Endothelial cell of umbilical vein (primary cell): ENCODE measurements around the gene HOXB2. TPM values are rescaled to one million over a fixed set of nuclear protein-coding genes. Genes with fewer than 3 reads are reported as not detected.

Source experiments
- BruUV-seq: library from RNA; stranded (reverse); fragments of 400-500 nt; replicated peaks from 2 replicates; lab custom pipeline; 2021; lab: Mats Ljungman, UMichigan
- CTCF ChIA-PET: fragments of 300-600, 350-600 bp; sonication (Branson Sonifier 250); formaldehyde crosslinking; loops from one replicate; lab custom pipeline; 2021; ENCODE audit warnings: antibody characterized with exemption, inconsistent platforms; lab: Charles Lee
- POLR2A ChIA-PET: fragments of 300-600, 350-600 bp; sonication (Branson Sonifier 250); formaldehyde crosslinking; loops from one replicate; lab custom pipeline; 2021; ENCODE audit warnings: antibody characterized with exemption, inconsistent platforms; lab: Charles Lee
- DNase-seq: peaks from one replicate; pipeline ENCODE4 v3.0.0-alpha.2; 2011; ENCODE audit warnings: low read depth, low spot score
- FAIRE-seq: peaks from 2 replicates; lab custom pipeline; 2011; peaks lifted over from hg19 to GRCh38; lab: Jason Lieb, UNC
- H2AFZ ChIP-seq: 2 replicates; pipeline ENCODE4 v1.6.0; 2012; ENCODE audit warnings: low read depth, low read length, control low read depth, inconsistent platforms
- H3K27ac ChIP-seq: 2 replicates; pipeline ENCODE4 v1.5.1; 2011; ENCODE audit warnings: low read depth, mild to moderate bottlenecking, control low read depth, low read length, moderate library complexity; ENCODE audit not compliant: insufficient read depth
- H3K27me3 ChIP-seq, 2 experiments: 2 replicates each; pipeline versions ENCODE4 v1.6.0 to v1.6.1; 2011; ENCODE audit warnings: low read length in 2 of 2, mixed read lengths in 1 of 2; ENCODE audit not compliant: control insufficient read depth in 2 of 2, insufficient read depth in 2 of 2
- H3K36me3 ChIP-seq, 2 experiments: 2 replicates in 1 of 2; 3 replicates in 1 of 2; pipeline ENCODE4 v1.5.1; 2011; ENCODE audit warnings: low read length in 2 of 2, mild to moderate bottlenecking in 1 of 2, moderate library complexity in 1 of 2; ENCODE audit not compliant: control insufficient read depth in 2 of 2, insufficient read depth in 2 of 2; ENCODE audit errors: extremely low read depth in 1 of 2
- H3K4me1 ChIP-seq: 3 replicates; pipeline ENCODE4 v1.5.1; 2011; ENCODE audit warnings: mild to moderate bottlenecking, low read length; ENCODE audit not compliant: control insufficient read depth, insufficient read depth; ENCODE audit errors: extremely low read depth
- H3K4me2 ChIP-seq: 2 replicates; pipeline ENCODE4 v1.6.1; 2011; ENCODE audit warnings: low read length, control low read depth, mixed read lengths; ENCODE audit not compliant: insufficient read depth
- H3K4me3 ChIP-seq, 3 experiments: fragments of 200-600 bp in 1 of 3; sonication (generic), shearing (Covaris generic) in 1 of 3; replicated peaks in 1 of 3; 2 replicates each; pipeline ENCODE4 v1.5.1; 2011 to 2016; ENCODE audit warnings: control low read depth in 3 of 3, low read length in 3 of 3, mild to moderate bottlenecking in 2 of 3, inconsistent platforms in 1 of 3, low read depth in 1 of 3, moderate library complexity in 1 of 3; ENCODE audit not compliant: insufficient read depth in 1 of 3
- H3K79me2 ChIP-seq: 2 replicates; pipeline ENCODE4 v1.6.0; 2012; ENCODE audit warnings: low read length, inconsistent platforms; ENCODE audit not compliant: control insufficient read depth, insufficient read depth
- H3K9ac ChIP-seq: replicated peaks from 2 replicates; pipeline ENCODE3; 2011; ENCODE audit warnings: low read length, control low read depth; ENCODE audit not compliant: insufficient read depth; ENCODE audit errors: extremely low read depth
- H3K9me1 ChIP-seq: replicated peaks from 3 replicates; pipeline ENCODE4 v1.6.0; 2011; ENCODE audit warnings: mild to moderate bottlenecking, low read length; ENCODE audit not compliant: control insufficient read depth, insufficient read depth; ENCODE audit errors: extremely low read depth
- H3K9me3 ChIP-seq: replicated peaks from 2 replicates; pipeline ENCODE4 v1.5.1; 2012; ENCODE audit warnings: low read length, inconsistent platforms; ENCODE audit not compliant: control insufficient read depth, insufficient read depth
- H4K20me1 ChIP-seq: replicated peaks from 2 replicates; pipeline ENCODE3; 2011; ENCODE audit warnings: mild to moderate bottlenecking, low read length; ENCODE audit not compliant: control insufficient read depth, insufficient read depth; ENCODE audit errors: extremely low read depth
- FOS ChIP-seq: IDR thresholded peaks from 2 replicates; pipeline ENCODE4 v1.6.1; 2011; ENCODE audit warnings: mild to moderate bottlenecking, low read length, moderate library complexity, borderline replicate concordance; ENCODE audit not compliant: insufficient read depth
- POLR2A ChIP-seq: IDR thresholded peaks from 2 replicates; pipeline ENCODE4 v1.6.1; 2012; ENCODE audit warnings: low read depth, mild to moderate bottlenecking, control low read depth, low read length
- dilution Hi-C: fragments of 300-500 bp; cut with MboI; formaldehyde crosslinking; loops from one replicate; pipeline ENCODE4 v1.15.0; 2019; ENCODE audit warnings: low sequenced_read_pairs; ENCODE audit not compliant: extremely low pct_ligation_motif_present
- intact Hi-C: fragments of 100-400 bp; cut with micrococcal nuclease; formaldehyde crosslinking; loops from one replicate; pipeline ENCODE4 v1.10.0; 2022
- polyA plus RNA-seq, 4 experiments: library from polyadenylated mRNA; depleted of rRNA in 3 of 4; stranded (reverse) in 3 of 4; unstranded in 1 of 4; fragments of >200 nt; gene quantifications; 2 replicates each; pipeline versions ENCODE4 v1.2.1 to v1.2.3, GENCODE V29; 2011 to 2012; ENCODE audit warnings: missing spikeins in 1 of 4
- total RNA-seq: library from RNA; stranded (reverse); gene quantifications from 2 replicates; pipeline ENCODE4 v1.2.3, GENCODE V29; 2021
- TF ChIP-seq, protein P1 (sequence below), 2 donors: IDR thresholded peaks; 1 replicate in 1 of 2; 2 replicates in 1 of 2; pipeline ENCODE4 v1.5.1; 2011; ENCODE audit warnings: low read length in 2 of 2, mild to moderate bottlenecking in 2 of 2, moderate library complexity in 2 of 2, control low read depth in 1 of 2, inconsistent platforms in 1 of 2, low read depth in 1 of 2; ENCODE audit not compliant: insufficient read depth in 1 of 2; ENCODE audit errors: extremely low read depth in 1 of 2

Gene HOXB2
- total and polyA plus RNA-seq, 2 donors (not counting 3 experiments of a cell fraction or from before 2014, with no cell fraction given) = 14.1 to 23.3 TPM

DNA sequence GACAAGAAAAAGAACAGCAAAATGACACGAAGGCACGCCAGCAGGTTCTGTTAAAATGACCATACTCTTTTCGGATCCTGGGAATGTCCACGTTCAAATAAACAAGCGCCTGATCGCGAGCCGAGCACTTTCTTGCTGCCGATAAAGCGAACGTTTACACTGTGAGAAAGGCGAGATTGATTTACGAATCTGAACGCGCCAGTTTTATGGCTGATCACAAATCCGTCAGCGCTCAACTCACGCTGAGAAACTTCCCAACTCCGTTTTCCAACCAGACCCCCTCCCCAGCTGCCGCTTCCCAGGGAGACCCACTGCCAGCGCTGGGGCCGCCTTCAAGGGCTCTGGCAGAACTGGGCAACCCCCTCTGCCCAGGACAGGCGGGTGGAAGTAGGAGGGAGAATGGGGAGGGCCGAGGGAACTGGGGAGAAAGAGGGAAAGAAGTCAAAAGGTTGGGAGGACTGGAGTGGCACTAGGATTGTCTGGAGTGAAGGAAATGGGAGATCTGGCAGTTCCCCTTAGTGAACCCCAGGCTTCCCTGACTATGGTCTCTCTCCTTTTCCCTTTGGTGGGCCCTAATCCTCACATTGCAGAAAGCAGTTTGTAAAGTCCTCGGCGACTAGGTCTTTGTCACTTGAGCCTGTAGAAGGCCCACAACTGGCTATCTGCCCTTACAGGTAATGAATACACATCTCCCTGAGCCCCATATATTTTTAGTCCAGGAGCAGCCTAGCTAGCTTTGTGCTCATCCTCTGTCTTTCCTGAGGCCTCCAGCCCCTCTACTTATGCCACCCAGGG, 26.3 kb upstream of the HOXB2 start:
- H3K36me3 ChIP-seq = peaks cover 0 to 3% of the 10 kb centered on the region in 2 experiments
- TF ChIP-seq FOS (no peak), POLR2A (peak; percentile 40)
- peak overlapping the region in 2 of 3 experiments; percentile 14 to 53 for H3K4me3 ChIP-seq
- H3K4me1 ChIP-seq = peaks cover 94% of the 10 kb centered on the region
- ChIA-PET POLR2A (no interaction called here), CTCF (interaction anchor here (1.1 to 6.1 kb wide), 4 partner anchors 12 to 77 kb away, joined by 3 to 28 read pairs (median 4); no protein-coding TSS in a partner anchor)
- H3K9me3 ChIP-seq = no peaks in the 10 kb centered on the region
- H2AFZ ChIP-seq = no peak overlapping the region
- peak overlapping the region; percentile 80 for H3K4me2 ChIP-seq
- H3K9ac ChIP-seq = peak overlapping the region; percentile 60
- no peaks in the 10 kb centered on the region for H4K20me1 ChIP-seq
- peaks cover 99% of the 10 kb centered on the region for H3K79me2 ChIP-seq
- FAIRE-seq (peak; percentile 77), DNase-seq (peak; percentile 80)
- no peaks in the 10 kb centered on the region for H3K27me3 ChIP-seq
- intact Hi-C loops = loop anchor here (2.0 kb wide), 1 partner anchor 14 kb away; no protein-coding TSS in a partner anchor
- no TSS peak for BruUV-seq
- H3K9me1 ChIP-seq = no peaks in the 10 kb centered on the region
- dilution Hi-C loops = no loop called here
- peak overlapping the region; percentile 68 for H3K27ac ChIP-seq

DNA sequence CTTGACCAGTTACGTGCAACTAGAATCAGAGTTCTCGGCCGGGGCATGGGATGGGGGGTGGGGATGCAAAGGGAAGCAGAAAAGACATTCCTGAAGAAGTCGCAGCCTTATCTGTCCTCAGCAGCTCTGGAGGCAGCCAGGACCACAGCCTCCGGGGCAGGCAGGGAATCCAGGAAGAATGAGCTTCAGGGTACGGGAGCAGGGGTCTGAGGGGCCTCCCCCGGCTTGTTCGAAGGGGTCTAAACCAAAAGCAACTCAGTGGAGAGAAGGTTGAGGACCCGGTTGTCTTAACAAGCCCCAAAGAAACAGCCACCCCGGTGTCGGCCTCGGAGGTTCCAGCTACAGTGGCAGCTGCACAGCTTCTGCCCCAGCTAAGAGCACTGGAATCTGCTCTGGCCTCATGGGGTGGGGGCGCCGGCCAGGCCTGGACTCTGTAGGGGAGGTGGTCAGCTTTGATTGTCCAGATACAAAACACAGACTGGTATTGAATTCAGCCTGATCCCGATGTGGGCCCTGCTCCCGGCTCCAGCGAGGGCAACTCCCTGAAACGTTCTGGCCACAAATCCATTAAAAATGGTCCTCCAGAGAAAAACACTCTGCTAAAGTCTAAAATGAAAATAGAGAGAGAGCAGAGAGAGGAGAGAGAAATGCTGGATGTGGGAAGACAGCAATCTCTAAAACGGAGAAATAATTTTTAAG, 25.6 kb upstream of the HOXB2 start:
- FAIRE-seq = peak; percentile 68

More for the DNA sequence above, 25.6 kb upstream of the HOXB2 start:
- H3K36me3 ChIP-seq = peaks cover 0 to 2% of the 10 kb centered on the region in 2 experiments
- intact Hi-C loops (loop anchor here (2.0 kb wide), 1 partner anchor 14 kb away; no protein-coding TSS in a partner anchor), dilution Hi-C loops (no loop called here)
- peak; percentile 68 for DNase-seq
- peak overlapping the region in 2 of 3 experiments; percentile 14 to 53 for H3K4me3 ChIP-seq
- peak overlapping the region; percentile 68 for H3K27ac ChIP-seq
- no peaks in the 10 kb centered on the region for H3K27me3 ChIP-seq
- no peaks in the 10 kb centered on the region for H3K9me1 ChIP-seq
- H3K4me1 ChIP-seq = peaks cover 88% of the 10 kb centered on the region
- ChIA-PET POLR2A (interaction anchor here (1.0 kb wide), 1 partner anchor 39 kb away, joined by 3 read pairs; no protein-coding TSS in a partner anchor), CTCF (interaction anchor here (0.8 to 6.1 kb wide), 11 partner anchors 9 to 262 kb away, joined by 3 to 28 read pairs (median 3); no protein-coding TSS in a partner anchor)
- TF ChIP-seq POLR2A = peak; percentile 22
- TF ChIP-seq, protein P1, sequence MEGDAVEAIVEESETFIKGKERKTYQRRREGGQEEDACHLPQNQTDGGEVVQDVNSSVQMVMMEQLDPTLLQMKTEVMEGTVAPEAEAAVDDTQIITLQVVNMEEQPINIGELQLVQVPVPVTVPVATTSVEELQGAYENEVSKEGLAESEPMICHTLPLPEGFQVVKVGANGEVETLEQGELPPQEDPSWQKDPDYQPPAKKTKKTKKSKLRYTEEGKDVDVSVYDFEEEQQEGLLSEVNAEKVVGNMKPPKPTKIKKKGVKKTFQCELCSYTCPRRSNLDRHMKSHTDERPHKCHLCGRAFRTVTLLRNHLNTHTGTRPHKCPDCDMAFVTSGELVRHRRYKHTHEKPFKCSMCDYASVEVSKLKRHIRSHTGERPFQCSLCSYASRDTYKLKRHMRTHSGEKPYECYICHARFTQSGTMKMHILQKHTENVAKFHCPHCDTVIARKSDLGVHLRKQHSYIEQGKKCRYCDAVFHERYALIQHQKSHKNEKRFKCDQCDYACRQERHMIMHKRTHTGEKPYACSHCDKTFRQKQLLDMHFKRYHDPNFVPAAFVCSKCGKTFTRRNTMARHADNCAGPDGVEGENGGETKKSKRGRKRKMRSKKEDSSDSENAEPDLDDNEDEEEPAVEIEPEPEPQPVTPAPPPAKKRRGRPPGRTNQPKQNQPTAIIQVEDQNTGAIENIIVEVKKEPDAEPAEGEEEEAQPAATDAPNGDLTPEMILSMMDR (IDR thresholded peaks at IDR 0.05; ENCODE audit: extremely low read depth in 1 of 2, insufficient read depth in 1 of 2, low read depth in 1 of 2, low read length in 2 of 2) = no peak
- no peaks in the 10 kb centered on the region for H3K9me3 ChIP-seq
- no peaks in the 10 kb centered on the region for H4K20me1 ChIP-seq
- peaks cover 99% of the 10 kb centered on the region for H3K79me2 ChIP-seq
- H2AFZ ChIP-seq = no peak overlapping the region
- H3K9ac ChIP-seq = peak overlapping the region; percentile 60
- H3K4me2 ChIP-seq = peak overlapping the region; percentile 80
- no TSS peak for BruUV-seq
